GM12874 (cell line): ENCODE data around the gene CHPF2.

ENCODE experiments used
- CTCF ChIP-seq: IDR thresholded peaks from 2 replicates; pipeline ENCODE4 v1.5.1; 2011; ENCODE audit warnings: low read depth, mild to moderate bottlenecking, control low read depth, low read length, moderate library complexity; ENCODE audit not compliant: insufficient read depth

CHPF2 gene

GRCh38 chr7:151249732-151250072 lies 17.4 kb downstream of the CHPF2 start:
- no peak for TF ChIP-seq CTCF

DNA sequence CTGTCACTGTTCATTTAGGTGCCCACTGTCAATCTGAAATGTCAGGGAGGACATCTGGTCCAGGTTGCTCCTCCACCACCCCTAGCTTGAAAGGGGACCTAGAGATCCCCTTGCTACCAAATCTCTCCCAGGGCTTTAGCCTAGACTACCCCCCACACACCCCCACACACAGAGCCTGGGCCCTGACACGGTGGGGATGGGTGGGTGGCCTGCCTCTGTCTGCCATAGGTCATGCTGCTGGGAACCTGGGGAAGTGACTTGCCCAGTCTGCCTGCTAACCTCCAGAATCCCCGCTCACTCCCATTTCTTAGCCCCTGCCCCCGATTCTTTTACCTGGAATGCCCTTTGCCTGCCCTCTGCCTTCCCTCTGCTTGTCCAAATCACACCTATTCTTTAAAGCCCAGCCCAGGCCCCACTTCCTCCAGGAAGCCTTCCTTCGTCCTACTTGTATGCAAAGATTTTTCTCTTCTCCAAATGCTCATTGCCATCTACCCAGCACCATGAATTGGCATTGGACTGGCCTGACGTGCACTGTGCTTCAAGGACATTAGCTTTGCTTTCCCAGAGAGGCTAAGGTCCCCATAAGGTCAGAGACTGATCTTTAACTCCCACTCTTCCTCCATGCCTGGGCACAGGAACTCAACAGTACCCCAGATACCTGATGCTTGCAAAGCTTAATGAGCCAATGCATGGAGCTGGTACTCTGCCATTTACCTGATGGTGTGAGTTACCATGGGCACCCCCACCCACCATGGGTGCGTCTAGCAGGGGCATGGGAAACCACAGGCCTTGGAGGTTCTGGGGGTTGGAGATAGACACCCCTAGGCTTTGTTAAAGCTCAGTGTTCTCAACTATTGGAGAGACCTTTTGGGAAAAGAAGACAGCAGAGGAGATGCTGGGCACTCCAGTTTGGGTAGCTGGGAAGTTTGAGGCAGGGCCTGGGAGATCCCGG lies 18.2 kb downstream of the CHPF2 start:
- no peak for TF ChIP-seq CTCF

DNA sequence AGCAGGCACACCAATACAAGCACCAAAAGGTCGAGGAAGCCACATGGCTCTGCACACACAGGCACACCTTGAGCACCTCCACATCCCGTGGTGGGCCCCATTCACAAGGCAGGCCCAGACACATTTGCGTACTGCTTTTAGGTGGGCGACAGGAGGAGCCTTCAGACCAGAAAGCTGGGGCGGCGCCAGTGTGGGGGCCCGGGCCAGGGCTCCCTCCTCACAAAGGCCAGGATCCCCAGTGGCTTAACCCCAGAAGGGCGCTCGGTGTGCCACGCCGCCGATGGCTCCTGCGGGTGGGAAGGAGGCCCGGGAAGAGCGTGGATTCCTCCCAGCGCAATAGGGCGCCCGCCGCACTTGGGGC lies 19.0 kb downstream of the CHPF2 start:
- no peak for TF ChIP-seq CTCF

- TF ChIP-seq CTCF, result no peak
These were observed 19.6 kb downstream of the CHPF2 start for GRCh38 chr7:151251689-151252560.

DNA sequence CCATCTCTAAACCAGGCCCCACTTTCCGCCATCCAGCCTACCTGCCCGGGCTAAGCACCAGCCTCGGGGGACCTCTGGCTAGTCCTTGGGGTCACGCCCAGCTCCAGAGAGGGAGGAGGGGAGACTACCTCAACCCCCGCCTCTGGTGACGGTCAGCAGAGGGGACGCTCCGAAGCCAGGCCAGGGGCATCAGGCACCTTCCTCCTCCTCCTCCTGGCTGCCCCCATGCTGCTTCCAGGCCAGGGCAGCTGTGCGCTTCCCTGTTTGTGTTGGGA lies 20.2 kb downstream of the CHPF2 start:
- no peak for TF ChIP-seq CTCF

DNA sequence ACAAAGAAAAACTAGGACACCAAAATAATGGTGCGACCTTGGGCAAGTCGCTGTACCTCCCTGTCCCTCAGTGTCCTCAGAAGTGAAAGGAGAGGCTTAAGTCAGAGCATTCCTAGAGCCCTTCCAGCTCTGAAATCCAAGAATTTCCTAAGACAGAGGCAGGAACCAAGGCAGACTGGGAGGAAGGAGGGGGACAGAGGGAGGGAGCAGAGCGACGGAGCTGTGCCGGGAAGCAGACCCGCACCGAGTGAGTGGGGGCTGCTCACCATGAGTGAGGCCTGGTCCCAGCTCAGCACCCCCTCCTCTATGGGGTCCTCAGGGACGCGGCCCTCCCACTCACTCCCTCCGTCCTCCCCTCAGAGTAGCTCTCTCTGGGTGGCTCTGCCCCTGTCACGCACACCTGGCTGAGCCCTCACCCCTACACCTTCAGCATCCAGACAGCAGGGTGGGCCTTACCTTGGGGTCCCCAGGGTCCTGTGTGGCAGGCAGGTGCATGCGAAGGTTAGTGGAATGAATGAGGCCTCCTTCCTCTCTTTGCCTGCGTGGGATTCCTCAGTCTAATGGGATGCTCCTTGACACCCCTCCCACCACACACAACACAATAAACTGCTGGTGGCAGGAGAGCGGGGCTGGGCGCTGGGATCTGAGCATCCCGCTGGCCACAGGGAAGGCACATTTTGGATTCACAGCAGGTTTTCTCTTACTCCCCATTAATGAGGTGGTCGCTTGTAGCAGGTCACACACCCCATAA lies 20.9 kb downstream of the CHPF2 start:
- no peak for TF ChIP-seq CTCF

DNA sequence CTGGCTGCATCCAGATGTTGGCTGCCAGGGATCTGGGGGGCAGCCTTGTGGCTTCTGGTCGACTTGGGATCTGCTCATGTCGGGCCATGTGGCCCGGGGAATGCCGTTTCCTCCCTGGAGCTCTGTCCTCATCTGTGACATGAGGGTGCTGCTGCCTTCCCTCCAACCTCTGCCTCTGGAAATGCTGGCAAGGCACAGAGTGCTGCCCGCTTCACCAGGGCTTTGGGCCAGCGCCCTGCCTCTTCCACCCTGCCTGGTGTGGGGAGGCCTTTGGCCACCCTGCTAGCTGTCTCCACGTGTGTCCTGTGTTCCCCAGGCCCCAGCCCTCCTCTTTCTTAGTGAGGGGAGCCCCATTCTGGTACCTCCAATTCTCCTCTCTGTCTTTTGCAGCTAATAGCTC lies 22.0 kb downstream of the CHPF2 start:
- no peak for TF ChIP-seq CTCF
